Measurements from ENCODE around the gene PGC.

PGC gene

GRCh38 chr6:41694815-41695526 is 52.2 kb downstream of the PGC start:
- CTCF ChIA-PET: interaction anchor here (1.1 to 6.3 kb wide), 5 partner anchors 10 to 106 kb away, joined by 3 to 58 read pairs (median 6); no protein-coding TSS in a partner anchor
- no peak for DNase-seq (ENCODE audit: extremely low spot score)
- TF ChIP-seq CTCF (IDR thresholded peaks at IDR 0.05; ENCODE audit: control extremely low read depth, extremely low read depth, low read depth, missing control alignments): no peak
- POLR2A ChIA-PET: no interaction called here

GRCh38 chr6:41693281-41694240 is 53.6 kb downstream of the PGC start:
- POLR2A ChIA-PET: interaction anchor here (0.7 to 1.1 kb wide), 2 partner anchors 15 to 40 kb away, joined by 3 to 4 read pairs; no protein-coding TSS in a partner anchor
- TF ChIP-seq CTCF (IDR thresholded peaks at IDR 0.05; ENCODE audit: control extremely low read depth, extremely low read depth, low read depth, missing control alignments): no peak
- no peak for DNase-seq (ENCODE audit: extremely low spot score)
- CTCF ChIA-PET: interaction anchor here (0.9 to 6.3 kb wide), 6 partner anchors 9 to 92 kb away, joined by 3 to 58 read pairs (median 4); no protein-coding TSS in a partner anchor

- POLR2A ChIA-PET: no interaction called here
- CTCF ChIA-PET: interaction anchor here (1.4 to 6.3 kb wide), 4 partner anchors 8 to 271 kb away, joined by 3 to 58 read pairs (median 26); no protein-coding TSS in a partner anchor
- TF ChIP-seq CTCF (IDR thresholded peaks at IDR 0.05; ENCODE audit: control extremely low read depth, extremely low read depth, low read depth, missing control alignments): no peak
- no peak for DNase-seq (ENCODE audit: extremely low spot score)
Measured at GRCh38 chr6:41692730-41693129, 54.5 kb downstream of the PGC start.

GRCh38 chr6:41692080-41692675 is 55.0 kb downstream of the PGC start:
- DNase-seq (ENCODE audit: extremely low spot score): no peak
- TF ChIP-seq CTCF (IDR thresholded peaks at IDR 0.05; ENCODE audit: control extremely low read depth, extremely low read depth, low read depth, missing control alignments): no peak
- ChIA-PET POLR2A (no interaction called here), CTCF (interaction anchor here (1.4 to 6.3 kb wide), 4 partner anchors 8 to 271 kb away, joined by 3 to 58 read pairs (median 26); no protein-coding TSS in a partner anchor)

- ChIA-PET POLR2A (no interaction called here), CTCF (interaction anchor here (1.2 to 6.3 kb wide), 4 partner anchors 7 to 323 kb away, joined by 3 to 58 read pairs (median 26); no protein-coding TSS in a partner anchor)
- DNase-seq (ENCODE audit: extremely low spot score): no peak
- TF ChIP-seq CTCF (IDR thresholded peaks at IDR 0.05; ENCODE audit: control extremely low read depth, extremely low read depth, low read depth, missing control alignments): no peak
Measured at GRCh38 chr6:41691426-41692079, 55.6 kb downstream of the PGC start.
